NCI-H187 (cell line): ENCODE data around the gene DOC2A.
A peak's percentile ranks its signal among the peaks of the same experiment; 100 is the strongest.
"Not testable (repeated sequence)": the region's sequence is repeated elsewhere in the genome, so short reads cannot be mapped to it uniquely, and the experiment has no call there.

ENCODE experiments used
- DNase-seq, 2 experiments: peaks; one replicate each; lab custom pipeline; 2025; lab: John Stamatoyannopoulos, UW

Gene DOC2A

GRCh38 chr16:29972992-29973383, 37.8 kb downstream of the DOC2A start:
- no peak for DNase-seq

- DNase-seq = no peak
These were observed 38.3 kb downstream of the DOC2A start for GRCh38 chr16:29972500-29972899.

GRCh38 chr16:29971304-29971703, 39.5 kb downstream of the DOC2A start:
- DNase-seq = no peak

- DNase-seq = no peak
These were observed 42.6 kb downstream of the DOC2A start for GRCh38 chr16:29968205-29968604.

- no peak for DNase-seq
These were observed 47.6 kb downstream of the DOC2A start for GRCh38 chr16:29963021-29963743.

GRCh38 chr16:29962344-29962994, 48.4 kb downstream of the DOC2A start:
- no peak for DNase-seq

GRCh38 chr16:29961479-29962343, 49.1 kb downstream of the DOC2A start, which contains the start of gene TMEM219:
Gene TMEM219 (plus strand): TSS chr16:29962079. CDS start chr16:29963144, 1,065 bp downstream.
- peak; percentile 47 to 58 for DNase-seq

GRCh38 chr16:29961127-29961478, 49.7 kb downstream of the DOC2A start:
- no peak for DNase-seq

- DNase-seq = not testable (repeated sequence)
These were observed 51.0 kb downstream of the DOC2A start for GRCh38 chr16:29959821-29960220.

GRCh38 chr16:29959293-29959692, 51.5 kb downstream of the DOC2A start:
- DNase-seq = no peak

- DNase-seq = no peak
These were observed 52.1 kb downstream of the DOC2A start for GRCh38 chr16:29958756-29959155.
